ENCODE data around the gene DNMT1.

DNMT1 gene

DNA sequence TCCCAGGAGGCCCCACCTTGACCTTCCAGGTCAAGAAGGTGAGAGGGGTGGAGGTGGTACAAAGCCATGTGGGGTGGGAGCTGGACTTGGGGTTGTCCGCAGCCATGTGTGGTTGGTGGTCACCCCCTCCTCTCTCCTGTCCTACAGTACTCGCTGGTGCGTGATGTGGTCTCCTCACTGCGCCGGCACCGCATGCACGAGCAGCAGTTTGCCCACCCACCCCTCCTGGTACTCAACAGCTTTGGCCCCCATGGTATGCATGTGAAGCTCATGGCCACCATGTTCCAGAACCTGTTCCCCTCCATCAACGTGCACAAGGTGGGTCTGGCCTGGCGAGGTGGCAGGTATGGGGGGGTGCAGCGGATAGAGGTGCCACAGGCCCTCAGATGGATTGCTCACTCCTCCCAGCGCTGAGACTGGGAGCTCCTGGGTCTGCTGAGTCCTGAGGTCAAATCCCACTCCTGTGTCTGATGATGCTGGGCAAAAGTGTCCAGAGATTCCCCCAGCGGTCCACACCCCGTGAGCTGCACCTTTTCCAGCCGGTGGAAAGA is 86.9 kb downstream of the DNMT1 start:
- no peak overlapping the region for H3K27ac ChIP-seq
- DNase-seq (ENCODE audit: low spot score) = no peak
- ChIA-PET CTCF (interaction anchor here (0.6 to 1.0 kb wide), 2 partner anchors 9 to 148 kb away, joined by 3 to 4 read pairs; no protein-coding TSS in a partner anchor), POLR2A (ENCODE audit: low non-redundant PET) (interaction anchor here (0.7 kb wide), 1 partner anchor 86 kb away, joined by 5 read pairs; no protein-coding TSS in a partner anchor)
- TF ChIP-seq, protein P1, sequence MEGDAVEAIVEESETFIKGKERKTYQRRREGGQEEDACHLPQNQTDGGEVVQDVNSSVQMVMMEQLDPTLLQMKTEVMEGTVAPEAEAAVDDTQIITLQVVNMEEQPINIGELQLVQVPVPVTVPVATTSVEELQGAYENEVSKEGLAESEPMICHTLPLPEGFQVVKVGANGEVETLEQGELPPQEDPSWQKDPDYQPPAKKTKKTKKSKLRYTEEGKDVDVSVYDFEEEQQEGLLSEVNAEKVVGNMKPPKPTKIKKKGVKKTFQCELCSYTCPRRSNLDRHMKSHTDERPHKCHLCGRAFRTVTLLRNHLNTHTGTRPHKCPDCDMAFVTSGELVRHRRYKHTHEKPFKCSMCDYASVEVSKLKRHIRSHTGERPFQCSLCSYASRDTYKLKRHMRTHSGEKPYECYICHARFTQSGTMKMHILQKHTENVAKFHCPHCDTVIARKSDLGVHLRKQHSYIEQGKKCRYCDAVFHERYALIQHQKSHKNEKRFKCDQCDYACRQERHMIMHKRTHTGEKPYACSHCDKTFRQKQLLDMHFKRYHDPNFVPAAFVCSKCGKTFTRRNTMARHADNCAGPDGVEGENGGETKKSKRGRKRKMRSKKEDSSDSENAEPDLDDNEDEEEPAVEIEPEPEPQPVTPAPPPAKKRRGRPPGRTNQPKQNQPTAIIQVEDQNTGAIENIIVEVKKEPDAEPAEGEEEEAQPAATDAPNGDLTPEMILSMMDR (conservative IDR thresholded peaks at IDR 0.05; ENCODE audit: low read depth) = no peak

DNA sequence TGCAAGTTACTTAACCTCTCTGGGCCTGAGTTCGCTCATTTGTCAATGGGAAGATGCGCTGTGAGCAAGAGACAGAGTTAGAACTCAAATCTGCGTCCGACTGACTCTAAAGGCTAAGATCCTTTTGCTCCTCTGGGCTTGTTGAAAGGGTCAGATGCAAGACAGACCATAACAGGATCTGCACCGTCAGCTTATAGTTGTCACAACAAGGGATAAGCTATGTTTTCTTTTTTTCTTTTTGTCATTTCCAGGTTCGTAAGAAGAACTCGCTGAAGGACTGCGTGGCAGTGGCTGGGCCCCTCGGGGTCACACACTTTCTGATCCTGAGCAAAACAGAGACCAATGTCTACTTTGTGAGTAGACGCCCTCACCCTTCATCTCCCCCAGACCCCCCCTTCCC is 87.5 kb downstream of the DNMT1 start:
- POLR2A ChIA-PET (ENCODE audit: low non-redundant PET) = no interaction called here
- no peak for DNase-seq (ENCODE audit: low spot score)
- peak overlapping the region; percentile 66; the same call in 1 of the 2 replicates for H3K27ac ChIP-seq
- TF ChIP-seq, protein P1 (conservative IDR thresholded peaks at IDR 0.05; ENCODE audit: low read depth) = no peak
- CTCF ChIA-PET = interaction anchor here (0.6 to 1.0 kb wide), 2 partner anchors 8 to 149 kb away, joined by 3 to 4 read pairs; no protein-coding TSS in a partner anchor

DNA sequence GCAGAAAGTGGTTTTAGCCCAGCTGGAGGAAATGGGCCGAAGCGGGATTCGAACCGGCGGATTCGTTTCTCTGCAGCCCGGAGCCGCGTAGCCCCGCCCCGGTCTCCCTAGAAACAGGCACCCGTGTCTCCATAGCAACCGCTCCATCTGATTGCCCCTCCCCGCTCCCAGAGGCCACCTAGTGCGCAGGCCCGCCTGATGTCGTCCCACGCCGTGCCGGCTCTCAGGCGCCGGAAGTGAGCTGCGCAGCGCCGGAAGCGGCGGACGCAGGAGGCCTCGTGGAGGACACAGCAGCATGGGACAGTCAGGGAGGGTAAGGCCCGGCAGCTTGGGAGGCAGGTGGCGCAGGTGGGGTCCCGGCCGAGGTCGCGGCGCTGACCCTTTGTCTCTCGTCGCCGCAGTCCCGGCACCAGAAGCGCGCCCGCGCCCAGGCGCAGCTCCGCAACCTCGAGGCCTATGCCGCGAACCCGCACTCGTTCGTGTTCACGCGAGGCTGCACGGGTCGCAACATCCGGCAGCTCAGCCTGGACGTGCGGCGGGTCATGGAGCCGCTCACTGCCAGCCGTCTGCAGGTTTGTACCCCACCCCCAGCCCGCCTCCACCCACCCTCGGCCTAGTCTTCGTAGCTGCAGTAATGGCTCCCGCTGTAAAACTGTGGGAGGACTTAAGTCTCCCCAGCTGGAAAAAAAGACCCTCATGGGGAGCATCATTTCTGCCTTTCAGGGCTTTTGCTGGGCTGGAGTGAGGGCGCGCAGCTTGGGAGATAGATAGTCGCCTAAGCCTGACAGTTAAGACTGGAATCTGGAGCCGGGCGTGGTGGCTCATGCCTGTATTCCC is 88.4 kb downstream of the DNMT1 start, which contains the start of gene PPAN:
PPAN (plus strand) TSS at position 263 of the 837 bp plus-strand sequence; CDS start at position 296, 33 bp downstream.
- H3K27ac ChIP-seq = peak within 1 kb of the TSS; percentile 66
- DNase-seq (ENCODE audit: low spot score) = peak; percentile 100
- ChIA-PET POLR2A (ENCODE audit: low non-redundant PET) (interaction anchor here (1.0 kb wide), 1 partner anchor 10 kb away, joined by 3 read pairs; no protein-coding TSS in a partner anchor), CTCF (interaction anchor here (0.5 to 0.6 kb wide), 4 partner anchors 16 to 1265 kb away, joined by 3 to 4 read pairs (median 3); no protein-coding TSS in a partner anchor)
- TF ChIP-seq, protein P1 (conservative IDR thresholded peaks at IDR 0.05; ENCODE audit: low read depth) = no peak

DNA sequence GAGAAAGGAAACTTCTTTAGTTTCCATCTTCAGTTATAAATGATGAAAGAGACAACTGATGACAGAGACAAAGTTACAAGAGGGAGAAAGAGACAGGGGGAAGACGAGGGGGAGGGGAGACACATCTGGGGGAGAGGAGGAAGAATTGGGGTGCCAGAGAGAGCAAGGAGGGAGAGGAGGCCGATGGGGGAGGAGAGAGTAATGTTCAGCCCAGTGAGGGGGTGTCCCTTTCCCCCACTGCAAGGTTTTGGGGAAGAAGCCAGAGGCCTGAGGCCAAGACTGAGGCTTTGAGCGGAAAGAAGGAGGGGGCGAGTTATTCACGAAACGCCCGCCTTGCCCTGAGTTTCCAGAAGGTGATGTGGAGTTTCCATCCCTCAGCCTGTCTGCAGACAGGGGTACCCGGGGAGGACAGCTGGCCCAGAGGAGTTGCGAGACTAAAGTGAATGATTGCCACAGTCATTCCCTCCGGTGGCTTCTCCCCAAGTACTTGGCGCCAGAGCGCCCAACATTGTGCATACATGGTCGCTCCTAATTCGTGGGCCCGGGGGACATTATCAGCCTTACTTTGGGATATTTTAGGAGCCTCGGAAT is 89.1 kb downstream of the DNMT1 start:
- ChIA-PET POLR2A (ENCODE audit: low non-redundant PET) (no interaction called here), CTCF (interaction anchor here (0.5 kb wide), 2 partner anchors 15 to 175 kb away, joined by 3 read pairs; no protein-coding TSS in a partner anchor)
- DNase-seq (ENCODE audit: low spot score) = no peak
- TF ChIP-seq, protein P1 (conservative IDR thresholded peaks at IDR 0.05; ENCODE audit: low read depth) = no peak
- peak overlapping the region; percentile 66 for H3K27ac ChIP-seq

DNA sequence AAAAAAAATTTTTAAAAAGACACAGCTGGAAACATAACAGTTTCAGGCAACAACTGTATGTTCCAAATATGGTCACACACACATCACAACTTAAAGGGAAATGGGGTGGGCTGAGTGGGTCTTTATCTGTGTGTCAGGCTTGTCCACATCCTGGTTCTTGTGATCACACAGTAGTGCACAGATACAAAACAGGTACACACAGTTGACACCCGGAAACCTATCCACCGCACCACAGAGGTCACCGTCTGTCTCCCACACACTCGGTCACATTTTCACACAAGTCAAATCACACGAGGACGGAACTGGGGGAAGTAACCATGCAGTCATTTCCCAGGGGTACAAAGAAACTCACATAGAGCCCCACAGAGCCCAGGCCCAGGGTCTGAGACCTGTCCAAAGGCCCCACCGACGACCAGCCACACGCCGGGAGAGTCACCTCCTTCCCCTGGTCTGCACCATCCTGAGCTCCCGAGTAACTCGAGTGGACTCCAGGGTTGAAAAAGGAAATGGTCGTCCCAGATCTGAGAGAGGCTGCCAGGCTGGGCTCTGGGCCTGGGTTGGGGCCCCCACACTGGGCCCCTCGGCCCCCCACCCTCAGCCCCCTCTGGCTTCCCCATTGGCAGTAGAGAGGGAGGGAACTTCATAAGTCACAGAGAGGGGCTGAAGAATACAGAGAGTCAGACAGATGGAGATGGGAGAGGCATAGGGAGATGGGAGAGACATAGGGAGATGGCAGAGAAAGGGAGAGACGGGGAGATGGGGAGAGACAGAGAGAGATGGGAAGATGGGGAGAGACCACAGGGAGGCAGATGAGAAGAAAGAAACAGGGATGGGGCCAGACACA is 89.9 kb downstream of the DNMT1 start:
- CTCF ChIA-PET = interaction anchor here (0.7 kb wide), 1 partner anchor 8 kb away, joined by 3 read pairs; no protein-coding TSS in a partner anchor
- no peak overlapping the region; the same call in 1 of the 2 replicates for H3K27ac ChIP-seq
- no peak for DNase-seq (ENCODE audit: low spot score)
- TF ChIP-seq, protein P1 (conservative IDR thresholded peaks at IDR 0.05; ENCODE audit: low read depth) = no peak
- POLR2A ChIA-PET (ENCODE audit: low non-redundant PET) = no interaction called here

Data from RWPE1 (cell line).